EH (cell line): ENCODE data around the gene OBI1.

Experiments
- DNase-seq: peaks from one replicate; pipeline ENCODE4 v3.0.0-alpha.2; 2015; ENCODE audit warnings: low read depth

OBI1 gene

DNA sequence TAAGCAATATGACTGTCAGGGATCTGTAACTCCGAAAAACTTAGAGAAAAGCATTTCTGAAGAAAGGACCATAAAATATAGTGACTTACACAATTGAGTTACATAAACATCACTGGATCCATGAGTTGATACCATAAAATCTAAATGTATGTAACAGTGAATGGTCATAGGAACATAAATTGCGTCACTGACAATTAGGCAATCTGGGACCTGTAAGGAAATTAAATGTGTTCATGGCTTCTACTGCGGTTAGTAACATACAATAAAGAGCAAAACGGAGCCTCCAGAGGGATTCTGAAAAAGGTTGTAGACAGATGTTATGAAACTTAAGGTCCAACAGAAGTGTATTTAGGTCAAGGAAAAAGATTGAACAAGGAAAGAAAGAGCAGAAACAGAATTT lies 82.7 kb downstream of the OBI1 start:
- DNase-seq, result no peak

DNA sequence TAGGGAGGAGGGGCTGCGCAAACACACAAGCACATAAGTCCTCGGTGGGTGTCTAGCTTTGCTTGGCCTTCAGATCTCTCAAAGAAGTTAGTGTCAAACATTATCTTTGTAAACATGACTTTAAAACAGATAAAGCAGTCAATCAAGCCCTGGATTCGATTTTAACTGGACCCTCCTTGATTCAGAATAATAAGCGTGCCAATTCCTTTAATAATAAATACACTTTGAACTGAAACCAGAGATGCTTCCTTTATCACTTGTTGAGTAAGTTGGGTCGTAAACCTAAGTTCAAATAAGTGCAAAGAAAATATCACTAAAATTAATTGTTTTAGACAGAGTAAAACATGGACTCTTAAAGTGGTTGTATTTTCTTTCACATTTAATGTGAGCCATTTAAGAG lies 86.5 kb downstream of the OBI1 start:
- DNase-seq, result no peak

- no peak for DNase-seq
Measured at GRCh38 chr13:78569029-78569428, 89.9 kb downstream of the OBI1 start.

DNA sequence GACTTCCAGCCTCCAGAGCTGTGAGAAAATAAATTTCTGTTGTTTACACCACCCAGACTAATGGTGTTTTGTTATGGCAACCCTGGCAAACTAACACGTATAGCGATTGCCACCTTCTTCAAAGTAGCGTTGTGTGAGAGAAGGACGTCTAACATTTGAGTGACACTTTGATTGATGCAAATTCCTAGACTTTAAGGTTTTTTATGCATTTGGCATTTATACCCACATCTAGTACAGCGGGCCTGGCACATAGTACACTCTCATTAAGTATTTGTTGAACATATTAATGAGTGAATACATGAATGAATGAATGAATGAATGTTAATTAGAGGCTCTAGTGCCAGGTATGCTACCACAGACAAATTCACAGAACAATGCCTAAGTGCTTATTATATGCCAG lies 92.3 kb downstream of the OBI1 start:
- no peak for DNase-seq
